ENCODE results near the gene KRTAP4-9. TPM values are rescaled to one million over a fixed set of nuclear protein-coding genes. Genes with fewer than 3 reads are reported as not detected.
"Not testable (repeated sequence)": the region's sequence is repeated elsewhere in the genome, so short reads cannot be mapped to it uniquely, and the experiment has no call there.

The KRTAP4-9 gene
- polyA plus RNA-seq, 2 donors = not detected

DNA sequence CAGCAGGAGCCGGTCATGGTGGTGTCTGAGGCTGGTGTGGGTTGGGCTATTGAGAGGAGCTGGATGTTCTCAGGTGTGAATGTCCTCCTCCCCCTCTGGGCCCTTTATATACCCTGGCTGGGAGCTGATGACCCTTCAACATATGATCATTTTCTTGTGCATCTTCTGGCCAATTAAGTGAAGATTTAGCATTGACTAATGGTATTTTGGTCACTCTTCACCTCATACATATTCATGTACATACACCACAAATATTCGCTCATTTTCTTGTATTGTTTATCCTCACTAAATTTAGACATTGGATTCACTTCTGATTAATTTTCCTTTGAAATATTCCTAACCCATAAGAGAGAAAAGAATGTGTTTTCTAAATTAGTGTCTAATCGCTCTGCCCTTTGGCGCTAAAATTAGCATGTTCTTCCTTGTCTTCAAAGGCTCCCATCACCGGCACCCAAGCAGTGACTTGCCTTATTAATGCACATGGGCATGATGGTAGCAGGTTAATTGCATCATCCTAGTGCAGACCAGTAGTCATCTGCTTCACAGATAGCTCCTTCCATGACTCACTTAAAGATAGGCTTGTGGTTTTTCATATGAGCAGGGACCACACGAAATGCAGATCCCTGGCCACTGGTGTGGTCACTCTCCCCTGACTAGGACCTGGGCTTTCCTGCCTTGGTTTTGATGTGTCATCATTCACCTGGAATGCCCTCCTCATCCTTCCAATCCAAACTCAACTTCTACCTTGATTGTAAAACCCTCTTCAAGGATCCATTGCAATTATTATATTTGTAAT is 39.2 kb upstream of the KRTAP4-9 start, which contains the start of gene KRTAP2-4:
TSS of gene KRTAP2-4 (minus strand) at position 51 of the 796 bp plus-strand sequence. CDS start at position 17, 34 bp downstream.
- 67 to 77% methylated on average over 5 to 6 of the region's 6 CpGs for WGBS, 2 donors
- H3K4me1 ChIP-seq (ENCODE audit: control insufficient read depth in 2 of 2, insufficient read depth in 2 of 2, low read length in 1 of 2) = no peaks in the 10 kb centered on the region
- H3K36me3 ChIP-seq (ENCODE audit: control insufficient read depth in 2 of 2, insufficient read depth in 2 of 2, low read length in 1 of 2) = no peaks in the 10 kb centered on the region
- no peaks in the 10 kb centered on the region for H3K9me3 ChIP-seq (ENCODE audit: control insufficient read depth in 2 of 2, insufficient read depth in 1 of 2, low read depth in 1 of 2, low read length in 1 of 2)
- no peak within 1 kb of the TSS for H3K4me3 ChIP-seq (ENCODE audit: low read depth in 1 of 2, low read length in 2 of 2)
- H3K27me3 ChIP-seq (ENCODE audit: control insufficient read depth in 1 of 2, insufficient read depth in 2 of 2, low read length in 2 of 2) = no peaks in the 10 kb centered on the region
- no peak within 1 kb of the TSS for H3K27ac ChIP-seq (ENCODE audit: low read depth in 2 of 2, low read length in 1 of 2)

DNA sequence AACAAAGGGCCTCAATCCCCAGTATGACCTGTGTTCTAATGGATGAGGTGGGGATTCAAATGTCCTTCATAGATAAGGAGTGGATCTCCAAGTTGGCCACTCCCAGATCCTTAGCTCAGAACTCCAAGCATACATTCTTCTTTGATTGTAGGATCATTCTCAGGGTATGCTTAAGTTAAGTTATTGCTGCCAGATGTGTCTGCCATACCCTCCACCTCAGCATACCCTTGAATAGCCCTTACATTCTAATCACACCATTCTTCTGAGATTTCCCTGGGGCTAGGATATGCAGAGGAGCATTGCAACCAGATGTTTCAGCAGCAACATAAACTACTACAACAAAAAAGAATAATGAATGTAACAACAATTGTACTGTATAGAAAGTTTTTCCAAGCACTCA is 37.9 kb upstream of the KRTAP4-9 start:
- peaks cover 0 to 2% of the 10 kb centered on the region in 2 donors for H3K4me1 ChIP-seq (ENCODE audit: control insufficient read depth in 2 of 2, insufficient read depth in 2 of 2, low read length in 1 of 2)
- no peaks in the 10 kb centered on the region for H3K9me3 ChIP-seq (ENCODE audit: control insufficient read depth in 2 of 2, insufficient read depth in 1 of 2, low read depth in 1 of 2, low read length in 1 of 2)
- H3K27me3 ChIP-seq (ENCODE audit: control insufficient read depth in 1 of 2, insufficient read depth in 2 of 2, low read length in 2 of 2) = no peaks in the 10 kb centered on the region
- no peaks in the 10 kb centered on the region for H3K36me3 ChIP-seq (ENCODE audit: control insufficient read depth in 2 of 2, insufficient read depth in 2 of 2, low read length in 1 of 2)
- no peak overlapping the region for H3K4me3 ChIP-seq (ENCODE audit: low read depth in 1 of 2, low read length in 2 of 2)
- H3K27ac ChIP-seq (ENCODE audit: low read depth in 2 of 2, low read length in 1 of 2) = no peak overlapping the region

DNA sequence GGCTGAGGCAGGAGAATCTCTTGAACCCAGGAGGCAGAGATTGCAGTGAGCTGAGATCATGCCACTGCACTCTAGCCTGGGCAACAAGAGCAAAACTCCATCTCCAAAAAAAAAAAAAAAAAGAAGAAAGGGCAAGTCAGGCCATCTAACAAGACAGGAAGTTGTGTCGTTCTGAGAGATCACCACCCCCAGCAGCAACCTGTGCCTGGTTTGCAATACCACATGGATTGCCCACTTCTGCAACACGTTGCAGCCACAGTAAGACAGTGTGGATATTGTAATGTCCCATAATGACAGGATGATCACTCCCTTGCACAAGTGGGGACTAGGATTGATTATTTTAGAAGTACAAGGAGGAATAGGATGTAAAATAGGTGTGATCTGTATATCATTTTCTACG is 36.2 kb upstream of the KRTAP4-9 start:
- H3K36me3 ChIP-seq (ENCODE audit: control insufficient read depth in 2 of 2, insufficient read depth in 2 of 2, low read length in 1 of 2) = no peaks in the 10 kb centered on the region
- H3K4me1 ChIP-seq (ENCODE audit: control insufficient read depth in 2 of 2, insufficient read depth in 2 of 2, low read length in 1 of 2) = peaks cover 0 to 2% of the 10 kb centered on the region in 2 donors
- no peak overlapping the region for H3K4me3 ChIP-seq (ENCODE audit: low read depth in 1 of 2, low read length in 2 of 2)
- 82 to 86% methylated on average over 3 of the region's 3 CpGs for WGBS, 2 donors
- H3K9me3 ChIP-seq (ENCODE audit: control insufficient read depth in 2 of 2, insufficient read depth in 1 of 2, low read depth in 1 of 2, low read length in 1 of 2) = no peaks in the 10 kb centered on the region
- H3K27ac ChIP-seq (ENCODE audit: low read depth in 2 of 2, low read length in 1 of 2) = no peak overlapping the region
- H3K27me3 ChIP-seq (ENCODE audit: control insufficient read depth in 1 of 2, insufficient read depth in 2 of 2, low read length in 2 of 2) = no peaks in the 10 kb centered on the region

DNA sequence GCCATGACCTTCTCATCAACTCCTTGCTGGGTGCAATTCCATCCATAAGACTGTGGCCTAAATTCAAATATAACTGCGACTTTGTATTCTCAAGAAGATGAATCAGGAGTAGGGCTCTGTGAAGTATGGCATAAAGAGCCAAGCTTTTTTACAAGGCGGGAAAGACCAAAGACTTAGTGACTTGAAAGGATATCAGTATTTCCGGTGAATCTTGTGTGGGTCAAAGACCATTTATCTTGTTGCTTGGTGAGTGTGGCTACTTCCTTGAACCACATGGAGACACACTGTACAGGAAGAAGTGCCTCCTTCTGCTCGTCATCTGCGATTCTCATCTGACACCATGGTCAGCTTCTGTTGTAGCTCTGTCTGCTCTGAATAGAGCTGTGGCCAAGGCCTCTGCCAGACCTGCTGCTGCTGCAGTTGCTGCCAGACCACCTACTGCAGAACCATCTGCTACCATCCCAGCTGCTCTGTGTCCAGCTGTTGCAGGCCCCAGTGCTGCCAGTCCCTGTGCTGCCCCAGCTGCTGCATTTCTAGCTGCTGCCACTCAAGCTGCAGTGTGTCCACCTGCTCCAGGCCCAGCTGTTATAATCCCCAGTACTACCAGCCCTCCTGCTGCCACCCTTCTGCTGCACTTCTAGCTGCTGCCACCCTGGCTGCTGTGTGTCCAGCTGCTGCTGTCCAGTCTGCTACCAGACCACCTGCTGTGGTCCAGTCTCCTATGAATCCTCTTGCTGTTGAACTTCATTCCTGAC is 33.4 kb upstream of the KRTAP4-9 start:
- Histone ChIP-seq H3K9me3 (ENCODE audit: control insufficient read depth in 2 of 2, insufficient read depth in 1 of 2, low read depth in 1 of 2, low read length in 1 of 2) (no peaks in the 10 kb centered on the region), H3K4me3 (ENCODE audit: low read depth in 1 of 2, low read length in 2 of 2) (no peak overlapping the region), H3K27ac (ENCODE audit: low read depth in 2 of 2, low read length in 1 of 2) (no peak overlapping the region), H3K4me1 (ENCODE audit: control insufficient read depth in 2 of 2, insufficient read depth in 2 of 2, low read length in 1 of 2) (peaks cover 0 to 2% of the 10 kb centered on the region in 2 donors), H3K36me3 (ENCODE audit: control insufficient read depth in 2 of 2, insufficient read depth in 2 of 2, low read length in 1 of 2) (no peaks in the 10 kb centered on the region), H3K27me3 (ENCODE audit: control insufficient read depth in 1 of 2, insufficient read depth in 2 of 2, low read length in 2 of 2) (no peaks in the 10 kb centered on the region)
- WGBS, 2 donors = 88% methylated on average over 5 of the region's 5 CpGs

DNA sequence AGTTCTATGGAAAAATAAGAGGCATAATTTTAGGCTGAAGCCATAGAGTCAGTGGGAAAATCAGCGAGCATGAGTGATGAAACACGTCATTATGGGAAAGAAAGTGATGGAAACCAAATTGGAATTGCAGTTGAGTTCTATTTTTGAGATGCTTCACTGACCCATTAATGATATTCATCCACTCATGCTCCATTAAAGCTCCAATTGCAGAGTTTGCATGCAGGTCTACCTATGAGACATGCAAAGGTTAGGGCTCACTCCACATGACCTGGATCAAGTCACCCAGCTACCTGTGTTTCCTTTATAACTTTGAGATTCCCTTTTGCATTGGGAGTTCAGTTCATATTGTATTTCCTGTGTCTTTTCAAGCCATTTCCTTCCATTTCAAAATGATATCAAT is 31.5 kb upstream of the KRTAP4-9 start:
- Histone ChIP-seq H3K36me3 (ENCODE audit: control insufficient read depth in 2 of 2, insufficient read depth in 2 of 2, low read length in 1 of 2) (no peaks in the 10 kb centered on the region), H3K27me3 (ENCODE audit: control insufficient read depth in 1 of 2, insufficient read depth in 2 of 2, low read length in 2 of 2) (no peaks in the 10 kb centered on the region)
- WGBS, 2 donors = 90 to 94% methylated on average over 2 of the region's 2 CpGs

DNA sequence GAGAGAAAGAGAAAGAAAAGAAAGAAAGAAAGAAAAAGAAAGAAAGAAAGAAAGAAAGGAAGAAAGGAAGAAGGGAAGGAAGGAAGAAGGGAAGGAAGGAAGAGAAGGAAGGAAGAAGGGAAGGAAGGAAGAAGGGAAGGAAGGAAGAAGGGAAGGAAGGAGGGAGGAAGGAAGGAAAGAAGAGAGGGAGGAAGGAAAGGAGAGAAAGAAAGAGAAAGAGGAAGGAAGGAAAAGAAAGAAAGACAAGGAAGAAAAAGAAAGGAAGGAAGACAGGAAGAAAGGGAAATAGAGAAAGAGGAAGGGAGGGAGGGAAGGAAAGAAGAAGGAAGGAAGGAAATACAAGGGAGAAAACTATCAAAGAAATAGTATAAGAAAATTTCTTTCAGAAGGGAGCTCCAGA is 28.4 kb upstream of the KRTAP4-9 start:
- H3K27ac ChIP-seq (ENCODE audit: low read depth in 2 of 2, low read length in 1 of 2) = no peak overlapping the region
- H3K27me3 ChIP-seq (ENCODE audit: control insufficient read depth in 1 of 2, insufficient read depth in 2 of 2, low read length in 2 of 2) = no peaks in the 10 kb centered on the region
- H3K4me3 ChIP-seq (ENCODE audit: low read depth in 1 of 2, low read length in 2 of 2) = no peak overlapping the region
- H3K4me1 ChIP-seq (ENCODE audit: control insufficient read depth in 2 of 2, insufficient read depth in 2 of 2, low read length in 1 of 2) = peaks cover 0 to 1% of the 10 kb centered on the region in 2 donors
- no peaks in the 10 kb centered on the region for H3K36me3 ChIP-seq (ENCODE audit: control insufficient read depth in 2 of 2, insufficient read depth in 2 of 2, low read length in 1 of 2)
- H3K9me3 ChIP-seq (ENCODE audit: control insufficient read depth in 2 of 2, insufficient read depth in 1 of 2, low read depth in 1 of 2, low read length in 1 of 2) = no peaks in the 10 kb centered on the region

More for the DNA sequence above, 31.5 kb upstream of the KRTAP4-9 start:
- peaks cover 0 to 2% of the 10 kb centered on the region in 2 donors for H3K4me1 ChIP-seq (ENCODE audit: control insufficient read depth in 2 of 2, insufficient read depth in 2 of 2, low read length in 1 of 2)
- H3K27ac ChIP-seq (ENCODE audit: low read depth in 2 of 2, low read length in 1 of 2) = no peak overlapping the region
- H3K9me3 ChIP-seq (ENCODE audit: control insufficient read depth in 2 of 2, insufficient read depth in 1 of 2, low read depth in 1 of 2, low read length in 1 of 2) = no peaks in the 10 kb centered on the region
- H3K4me3 ChIP-seq (ENCODE audit: low read depth in 1 of 2, low read length in 2 of 2) = no peak overlapping the region

DNA sequence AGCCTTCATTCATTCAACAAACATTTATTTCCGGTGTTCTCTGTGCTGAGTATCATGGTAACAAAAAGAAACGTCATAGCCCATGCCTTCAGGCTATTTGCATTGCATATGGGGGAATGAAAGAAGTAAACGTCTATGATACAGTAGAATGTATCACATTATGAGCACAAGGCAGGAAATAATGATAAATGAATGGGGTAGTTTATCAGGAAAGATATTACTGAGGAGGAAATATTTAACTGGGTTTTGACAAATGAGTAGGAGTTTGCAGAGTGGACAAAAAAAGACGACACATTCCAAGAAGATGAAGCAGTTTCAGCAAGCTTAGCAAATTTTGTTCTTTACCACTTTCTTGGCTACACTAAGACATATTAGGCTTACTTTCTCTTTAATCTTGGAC is 22.6 kb upstream of the KRTAP4-9 start:
- Histone ChIP-seq H3K9me3 (ENCODE audit: control insufficient read depth in 2 of 2, insufficient read depth in 1 of 2, low read depth in 1 of 2, low read length in 1 of 2) (no peaks in the 10 kb centered on the region), H3K4me3 (ENCODE audit: low read depth in 1 of 2, low read length in 2 of 2) (no peak overlapping the region), H3K27ac (ENCODE audit: low read depth in 2 of 2, low read length in 1 of 2) (no peak overlapping the region), H3K4me1 (ENCODE audit: control insufficient read depth in 2 of 2, insufficient read depth in 2 of 2, low read length in 1 of 2) (no peaks in the 10 kb centered on the region), H3K27me3 (ENCODE audit: control insufficient read depth in 1 of 2, insufficient read depth in 2 of 2, low read length in 2 of 2) (no peaks in the 10 kb centered on the region), H3K36me3 (ENCODE audit: control insufficient read depth in 2 of 2, insufficient read depth in 2 of 2, low read length in 1 of 2) (no peaks in the 10 kb centered on the region)
- whole genome bisulfite sequencing, 2 donors = 41 to 48% methylated on average over 4 of the region's 4 CpGs

DNA sequence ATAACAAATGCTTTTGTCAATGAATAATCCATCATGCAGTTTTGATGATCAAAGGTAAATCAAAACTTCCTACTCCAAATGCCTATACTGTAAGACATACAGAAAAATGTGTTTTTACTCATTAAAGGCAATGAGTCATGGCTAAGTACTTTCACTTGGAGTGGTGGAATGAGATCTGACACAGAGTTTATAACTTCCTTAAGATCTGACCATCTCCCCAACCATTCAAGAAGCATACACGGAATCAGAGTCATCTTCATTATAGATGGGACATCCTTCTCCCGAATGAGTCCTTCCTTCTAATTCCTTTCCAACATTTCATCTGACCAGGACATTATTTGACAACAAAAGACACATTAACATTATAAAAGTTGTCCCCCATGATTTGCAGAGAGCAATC is 21.8 kb upstream of the KRTAP4-9 start:
- not testable (repeated sequence) for H3K27me3 ChIP-seq (ENCODE audit: control insufficient read depth in 1 of 2, insufficient read depth in 2 of 2, low read length in 2 of 2); H3K9me3 ChIP-seq (ENCODE audit: control insufficient read depth in 2 of 2, insufficient read depth in 1 of 2, low read depth in 1 of 2, low read length in 1 of 2); H3K4me3 ChIP-seq (ENCODE audit: low read depth in 1 of 2, low read length in 2 of 2); H3K36me3 ChIP-seq (ENCODE audit: control insufficient read depth in 2 of 2, insufficient read depth in 2 of 2, low read length in 1 of 2); H3K4me1 ChIP-seq (ENCODE audit: control insufficient read depth in 2 of 2, insufficient read depth in 2 of 2, low read length in 1 of 2); H3K27ac ChIP-seq (ENCODE audit: low read depth in 2 of 2, low read length in 1 of 2)
- WGBS, 2 donors = 49 to 72% methylated on average over 2 of the region's 2 CpGs

DNA sequence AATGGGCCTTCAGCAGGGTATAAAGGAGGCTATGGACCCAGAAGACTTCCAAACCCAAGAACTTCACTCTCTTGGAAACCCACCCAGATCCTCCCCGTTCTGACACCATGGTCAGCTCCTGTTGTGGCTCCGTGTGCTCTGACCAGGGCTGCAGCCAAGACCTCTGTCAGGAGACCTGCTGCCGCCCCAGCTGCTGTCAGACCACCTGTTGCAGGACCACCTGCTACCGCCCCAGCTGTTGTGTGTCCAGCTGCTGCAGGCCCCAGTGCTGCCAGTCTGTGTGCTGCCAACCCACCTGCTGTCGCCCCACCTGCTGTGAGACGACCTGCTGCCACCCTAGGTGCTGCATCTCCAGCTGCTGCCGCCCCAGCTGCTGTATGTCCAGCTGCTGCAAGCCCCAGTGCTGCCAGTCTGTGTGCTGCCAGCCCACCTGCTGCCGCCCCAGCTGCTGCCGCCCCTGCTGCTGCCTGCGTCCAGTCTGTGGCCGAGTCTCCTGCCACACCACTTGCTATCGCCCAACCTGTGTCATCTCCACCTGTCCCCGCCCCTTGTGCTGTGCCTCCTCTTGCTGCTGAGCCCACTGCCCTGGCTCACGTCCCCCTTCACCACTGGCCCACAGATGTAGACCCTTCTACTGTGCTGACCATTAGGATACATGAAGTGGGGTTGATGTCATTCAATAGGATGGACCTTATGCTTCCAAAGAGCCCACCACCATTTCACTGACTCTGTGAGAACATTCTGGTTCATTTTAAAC is 20.9 kb upstream of the KRTAP4-9 start, which contains the start of gene KRTAP4-7:
TSS of gene KRTAP4-7 (plus strand) at position 51 of the 757 bp plus-strand sequence. CDS start at position 108, 57 bp downstream.
- not testable (repeated sequence) for H3K36me3 ChIP-seq (ENCODE audit: control insufficient read depth in 2 of 2, insufficient read depth in 2 of 2, low read length in 1 of 2); H3K4me3 ChIP-seq (ENCODE audit: low read depth in 1 of 2, low read length in 2 of 2); H3K27me3 ChIP-seq (ENCODE audit: control insufficient read depth in 1 of 2, insufficient read depth in 2 of 2, low read length in 2 of 2); H3K27ac ChIP-seq (ENCODE audit: low read depth in 2 of 2, low read length in 1 of 2); H3K9me3 ChIP-seq (ENCODE audit: control insufficient read depth in 2 of 2, insufficient read depth in 1 of 2, low read depth in 1 of 2, low read length in 1 of 2); H3K4me1 ChIP-seq (ENCODE audit: control insufficient read depth in 2 of 2, insufficient read depth in 2 of 2, low read length in 1 of 2)
- 77 to 88% methylated on average over 12 to 14 of the region's 14 CpGs for WGBS, 2 donors

All from esophagus (tissue), 2 donors.